H1 (cell line): ENCODE measurements around the gene CLN3. TPM values are rescaled to one million over a fixed set of nuclear protein-coding genes. Genes with fewer than 3 reads are reported as not detected.

Source experiments
- CTCF ChIA-PET: fragments of 300-600 bp; sonication (Branson Sonifier 250); formaldehyde crosslinking; loops from one replicate; lab custom pipeline; 2021; ENCODE audit not compliant: partially characterized antibody; lab: Charles Lee
- POLR2A ChIA-PET: fragments of 300-600 bp; sonication (Branson Sonifier 250); formaldehyde crosslinking; loops from one replicate; lab custom pipeline; 2021; ENCODE audit warnings: inconsistent platforms; ENCODE audit not compliant: partially characterized antibody; lab: Charles Lee
- DNase-seq, 2 experiments: peaks; one replicate each; pipeline versions ENCODE4 v3.0.0 to v3.0.0-alpha.2; 2010 to 2022; ENCODE audit warnings: low spot score in 2 of 2, low read depth in 1 of 2, mixed read lengths in 1 of 2
- FAIRE-seq: peaks from 2 replicates; lab custom pipeline; 2011; peaks lifted over from hg19 to GRCh38; lab: Jason Lieb, UNC
- H2AFZ ChIP-seq: 2 replicates; pipeline ENCODE4 v1.8.1; 2012; ENCODE audit warnings: low read length, inconsistent platforms
- H2AK5ac ChIP-seq: 2 replicates; pipeline ENCODE4 v1.6.1; 2013; ENCODE audit warnings: low read depth, low read length
- H2BK120ac ChIP-seq: replicated peaks from 2 replicates; pipeline ENCODE3; 2013; ENCODE audit warnings: low read depth, low read length, inconsistent platforms
- H2BK12ac ChIP-seq: 2 replicates; pipeline ENCODE4 v1.6.1; 2013; ENCODE audit warnings: low read depth, low read length
- H2BK15ac ChIP-seq: 2 replicates; pipeline ENCODE4 v1.6.1; 2013; ENCODE audit warnings: low read length
- H2BK20ac ChIP-seq: 2 replicates; pipeline ENCODE4 v1.6.1; 2013; ENCODE audit warnings: low read length
- H2BK5ac ChIP-seq: 2 replicates; pipeline ENCODE4 v1.6.1; 2013; ENCODE audit warnings: low read depth, low read length
- H3K14ac ChIP-seq: 2 replicates; pipeline ENCODE4 v1.6.1; 2013; ENCODE audit warnings: inconsistent platforms; ENCODE audit not compliant: insufficient read length
- H3K18ac ChIP-seq: 2 replicates; pipeline ENCODE4 v1.6.1; 2013; ENCODE audit warnings: low read length; ENCODE audit errors: extremely low read depth
- H3K23ac ChIP-seq: 2 replicates; pipeline ENCODE4 v1.6.1; 2013; ENCODE audit warnings: inconsistent platforms; ENCODE audit not compliant: insufficient read length
- H3K23me2 ChIP-seq: 2 replicates; pipeline ENCODE4 v1.6.1; 2013; ENCODE audit warnings: low read depth, low read length
- H3K27ac ChIP-seq: 2 replicates; pipeline ENCODE4 v1.6.1; 2011; ENCODE audit warnings: low read depth, low read length, inconsistent platforms
- H3K27me3 ChIP-seq, 4 experiments: replicated peaks in 1 of 4; 1 replicate in 1 of 4; 2 replicates in 3 of 4; pipeline versions ENCODE4 v1.6.1 to v1.8.1; 2011 to 2013; ENCODE audit warnings: low read length in 3 of 4, mild to moderate bottlenecking in 3 of 4, inconsistent platforms in 2 of 4, mixed read lengths in 2 of 4, moderate library complexity in 1 of 4; ENCODE audit not compliant: control insufficient read depth in 3 of 4, insufficient read depth in 3 of 4; ENCODE audit errors: extremely low read depth in 1 of 4
- H3K36me3 ChIP-seq, 4 experiments: 2 replicates each; pipeline versions ENCODE4 v1.6.1 to v1.8.1; 2011 to 2013; ENCODE audit warnings: mild to moderate bottlenecking in 4 of 4, low read length in 3 of 4, moderate library complexity in 2 of 4, control low read depth in 1 of 4, inconsistent platforms in 1 of 4; ENCODE audit not compliant: insufficient read depth in 4 of 4, control insufficient read depth in 2 of 4
- H3K4ac ChIP-seq: replicated peaks from 2 replicates; pipeline ENCODE3; 2013; ENCODE audit warnings: low read length, low read depth, mixed read lengths, inconsistent platforms; ENCODE audit not compliant: insufficient read length
- H3K4me1 ChIP-seq, 4 experiments: replicated peaks in 1 of 4; 1 replicate in 1 of 4; 2 replicates in 3 of 4; pipeline versions ENCODE4 v1.6.1 to v1.8.1; 2011 to 2013; ENCODE audit warnings: low read length in 3 of 4, inconsistent platforms in 2 of 4, mixed read lengths in 1 of 4; ENCODE audit not compliant: insufficient read depth in 4 of 4, control insufficient read depth in 3 of 4
- H3K4me2 ChIP-seq, 2 experiments: 2 replicates each; pipeline versions ENCODE4 v1.6.1 to v1.8.1; 2011 to 2013; ENCODE audit warnings: low read depth in 2 of 2, low read length in 2 of 2, control low read depth in 1 of 2, inconsistent platforms in 1 of 2, mild to moderate bottlenecking in 1 of 2; ENCODE audit not compliant: insufficient read depth in 1 of 2
- H3K4me3 ChIP-seq, 4 experiments: fragments of 200-600, 300-600 bp in 1 of 4; sonication (generic), shearing (Covaris generic), sonication (Bioruptor Twin) in 1 of 4; 2 replicates each; pipeline versions ENCODE4 v1.5.1 to v1.8.1; 2011 to 2016; ENCODE audit warnings: low read length in 4 of 4, low read depth in 3 of 4, control low read depth in 2 of 4, inconsistent platforms in 2 of 4, mild to moderate bottlenecking in 2 of 4, mixed read lengths in 1 of 4, moderate library complexity in 1 of 4; ENCODE audit not compliant: insufficient read depth in 2 of 4; ENCODE audit errors: extremely low read depth in 1 of 4
- H3K56ac ChIP-seq: replicated peaks from 2 replicates; pipeline ENCODE3; 2013; ENCODE audit warnings: low read depth, mild to moderate bottlenecking, mixed read lengths, low read length, inconsistent platforms; ENCODE audit not compliant: insufficient read length
- H3K79me1 ChIP-seq: 2 replicates; pipeline ENCODE4 v1.6.1; 2013; ENCODE audit warnings: low read depth, low read length, control low read depth
- H3K79me2 ChIP-seq, 2 experiments: 2 replicates each; pipeline versions ENCODE4 v1.6.1 to v1.8.1; 2012 to 2013; ENCODE audit warnings: low read length in 2 of 2, mild to moderate bottlenecking in 2 of 2, inconsistent platforms in 1 of 2; ENCODE audit not compliant: insufficient read depth in 2 of 2, control insufficient read depth in 1 of 2
- H3K9ac ChIP-seq, 4 experiments: replicated peaks in 1 of 4; 1 replicate in 1 of 4; 2 replicates in 3 of 4; pipeline versions ENCODE4 v1.6.1 to v1.8.1; 2011 to 2013; ENCODE audit warnings: low read depth in 3 of 4, low read length in 3 of 4, control low read depth in 2 of 4, mild to moderate bottlenecking in 2 of 4, moderate library complexity in 2 of 4, inconsistent platforms in 1 of 4; ENCODE audit errors: extremely low read depth in 1 of 4
- H3K9me3 ChIP-seq, 2 experiments: 2 replicates each; pipeline versions ENCODE4 v1.6.1 to v1.8.1; 2012 to 2013; ENCODE audit warnings: mild to moderate bottlenecking in 2 of 2, moderate library complexity in 2 of 2, control low read depth in 1 of 2, inconsistent platforms in 1 of 2, low read depth in 1 of 2, low read length in 1 of 2, mixed read lengths in 1 of 2; ENCODE audit not compliant: insufficient read depth in 2 of 2
- H4K20me1 ChIP-seq, 2 experiments: replicated peaks in 1 of 2; 2 replicates each; pipeline versions ENCODE3 to v1.8.1; 2011 to 2013; ENCODE audit warnings: inconsistent platforms in 2 of 2, low read length in 2 of 2, mild to moderate bottlenecking in 1 of 2; ENCODE audit not compliant: insufficient read depth in 2 of 2, control insufficient read depth in 1 of 2
- H4K5ac ChIP-seq: 2 replicates; pipeline ENCODE4 v1.6.1; 2013; ENCODE audit warnings: low read length, low read depth, mixed read lengths, inconsistent platforms; ENCODE audit not compliant: insufficient read length
- H4K8ac ChIP-seq: 2 replicates; pipeline ENCODE4 v1.8.0; 2013; ENCODE audit warnings: mild to moderate bottlenecking, moderate library complexity, low read length, inconsistent platforms; ENCODE audit not compliant: insufficient read depth; ENCODE audit errors: extremely low read depth
- H4K91ac ChIP-seq: replicated peaks from 2 replicates; pipeline ENCODE3; 2013; ENCODE audit warnings: low read length, mixed read lengths, inconsistent platforms; ENCODE audit not compliant: insufficient read length
- BRCA1 ChIP-seq: IDR thresholded peaks from 2 replicates; pipeline ENCODE4 v1.6.1; 2012; ENCODE audit warnings: low read depth, low read length, improper control_type of control experiment
- EGR1 ChIP-seq: IDR thresholded peaks from 2 replicates; pipeline ENCODE4 v1.6.1; 2011; ENCODE audit warnings: low read depth, low read length, borderline replicate concordance
- HDAC2 ChIP-seq, 2 experiments: fragments of 300-600 bp in 1 of 2; sonication (generic) in 1 of 2; IDR thresholded peaks; 2 replicates each; pipeline ENCODE4 v1.6.1; 2011 to 2012; ENCODE audit warnings: low read depth in 2 of 2, low read length in 2 of 2, mild to moderate bottlenecking in 2 of 2, moderate library complexity in 2 of 2, borderline replicate concordance in 1 of 2, inconsistent platforms in 1 of 2
- KDM5A ChIP-seq: fragments of 200-600 bp; IDR thresholded peaks from 2 replicates; pipeline ENCODE4 v1.7.1; 2012; ENCODE audit warnings: mild to moderate bottlenecking, low read length, inconsistent platforms, mixed read lengths
- POLR2A ChIP-seq, 2 experiments: IDR thresholded peaks; 1 replicate in 1 of 2; 2 replicates in 1 of 2; pipeline ENCODE4 v1.6.1; 2011; ENCODE audit warnings: low read depth in 2 of 2, low read length in 2 of 2, mild to moderate bottlenecking in 2 of 2; ENCODE audit errors: control extremely low read depth in 1 of 2
- POU5F1 ChIP-seq: IDR thresholded peaks from 2 replicates; pipeline ENCODE4 v1.6.1; 2011; ENCODE audit warnings: low read depth, mild to moderate bottlenecking, low read length, moderate library complexity
- SAP30 ChIP-seq: fragments of 300-600 bp; sonication (generic); IDR thresholded peaks from 2 replicates; pipeline ENCODE4 v1.7.1; 2012; ENCODE audit warnings: low read length, moderate library complexity, mild to moderate bottlenecking, inconsistent platforms; ENCODE audit not compliant: insufficient read depth, insufficient replicate concordance
- SP1 ChIP-seq: IDR thresholded peaks from 2 replicates; pipeline ENCODE4 v1.6.1; 2011; ENCODE audit warnings: low read depth, low read length
- TAF1 ChIP-seq: IDR thresholded peaks from 2 replicates; pipeline ENCODE4 v1.6.1; 2011; ENCODE audit warnings: mild to moderate bottlenecking, low read depth, low read length
- TCF12 ChIP-seq: IDR thresholded peaks from 2 replicates; pipeline ENCODE4 v1.6.1; 2011; ENCODE audit warnings: low read depth, mild to moderate bottlenecking, low read length
- WGBS, 2 experiments: shearing (Covaris generic) in 1 of 2; methylation state at CpG; one replicate each; pipeline versions ENCODE4 v1.1.6 to v1.1.7; 2013 to 2015; ENCODE audit warnings: low lambda C conversion rate in 2 of 2, mixed read lengths in 2 of 2, inconsistent platforms in 1 of 2, low coverage in 1 of 2, missing lambda C conversion rate in 1 of 2; ENCODE audit not compliant: insufficient replicate concordance in 2 of 2, insufficient coverage in 1 of 2, insufficient read length in 1 of 2; ENCODE audit errors: extremely low coverage in 1 of 2, missing lambda C conversion rate in 1 of 2; 5-methylcytosine and 5-hydroxymethylcytosine counted together
- long read RNA-seq, 2 experiments: library from RNA in 1 of 2; library from capped mRNA in 1 of 2; stranded (forward); transcript quantifications; one replicate each; pipeline ENCODE4 v2.0.0, GENCODE V29; 2021; ENCODE audit warnings: inconsistent platforms in 1 of 2
- polyA minus RNA-seq, 3 experiments: library from RNA; depleted of rRNA, polyadenylated mRNA; stranded (reverse); fragments of >200 nt; gene quantifications; 1 replicate in 2 of 3; 2 replicates in 1 of 3; pipeline ENCODE4 v1.2.3, GENCODE V29; 2011
- polyA plus RNA-seq, 7 experiments: library from polyadenylated mRNA; depleted of rRNA in 3 of 7; stranded (reverse) in 5 of 7; unstranded in 2 of 7; fragments of >200 nt in 5 of 7; fragments of 200-250 nt in 2 of 7; gene quantifications; 1 replicate in 5 of 7; 2 replicates in 1 of 7; 4 replicates in 1 of 7; pipeline versions ENCODE4 v1.2.1 to v1.2.3, GENCODE V29; 2011 to 2013; ENCODE audit warnings: missing spikeins in 2 of 7, mixed read lengths in 2 of 7
- total RNA-seq: library from RNA; stranded (reverse); fragmentation: NEBNext Ultra II Directional; extraction: Animal tissue kit (Norgen Biotek cat#: 25700); gene quantifications from 2 replicates; pipeline ENCODE4 v1.2.1, GENCODE V29; 2021

Gene CLN3
- total RNA-seq (22.9 and 24.3 TPM in 2 replicates), polyA plus RNA-seq (2011; rRNA removed) (44.3 and 44.5 TPM in 2 replicates), polyA minus RNA-seq (2011; rRNA and poly(A)+ RNA removed) (21.4 and 26.1 TPM in 2 replicates)
- 26.8 TPM for polyA plus RNA-seq (2011; cell fraction: cytosol; rRNA removed)
- 55.4 TPM for polyA plus RNA-seq (2011; cell fraction: nucleus; rRNA removed)
- 23.8 to 28.6 TPM (median 24.9 TPM) in 4 replicates for polyA plus RNA-seq (2012, experiment 1 of 2)
- 33.1 TPM for polyA plus RNA-seq (2012, experiment 2 of 2)
- polyA plus RNA-seq (2013, experiment 1 of 2) = 19.9 TPM
- polyA plus RNA-seq (2013, experiment 2 of 2) = 21.2 TPM
- polyA minus RNA-seq (2011; cell fraction: cytosol; rRNA and poly(A)+ RNA removed) = 14.0 TPM
- polyA minus RNA-seq (2011; cell fraction: nucleus; rRNA and poly(A)+ RNA removed) = 16.9 TPM
- long read RNA-seq, experiment 1, transcript CLN3-205 (15 exons, 1,876 nt) = major isoform, 9 of 21 reads
- long read RNA-seq, experiment 1, partial matches to known transcripts = 3 of 21 reads
- long read RNA-seq, experiment 1, other reads (novel, unspliced or antisense) = 1 of 21 reads
- long read RNA-seq, experiment 2, transcript CLN3-205 (15 exons, 1,876 nt) = major isoform, 18 of 33 reads
- long read RNA-seq, experiment 2, transcript CLN3-244 (16 exons, 3,832 nt) = minor isoform, 7 of 33 reads
- long read RNA-seq, experiment 2, partial matches to known transcripts = 0 of 33 reads
- long read RNA-seq, experiment 2, other reads (novel, unspliced or antisense) = 0 of 33 reads

DNA sequence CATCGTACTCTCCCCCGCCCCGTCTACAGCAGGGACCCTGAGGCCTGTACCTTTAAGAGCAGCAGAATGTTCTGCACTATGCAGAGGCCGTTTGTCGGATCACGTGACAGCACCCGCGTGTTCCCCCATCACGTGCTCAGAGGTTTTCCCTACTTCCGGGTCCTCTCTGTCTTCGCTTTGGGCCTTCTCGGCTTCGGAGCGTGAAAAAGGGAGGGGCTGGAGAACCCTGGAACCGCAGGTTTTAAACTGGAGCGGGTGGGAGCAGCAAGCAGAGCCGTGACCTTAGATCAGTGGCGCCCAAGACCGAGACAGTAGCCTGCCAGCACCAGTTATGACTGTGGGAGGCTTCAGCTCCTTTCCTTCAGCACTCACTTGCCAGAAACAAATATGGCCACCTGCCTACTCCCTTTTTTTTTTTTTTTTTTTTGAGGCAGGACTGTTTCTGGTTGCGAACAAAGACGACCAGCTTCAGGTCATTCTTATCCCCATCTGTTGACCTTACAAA lies at the start of gene CLN3:
Gene CLN3, minus strand, starts transcription at position 105 of the 505 bp plus-strand sequence. CDS start 315 bp downstream, outside the sequence.
- POLR2A ChIA-PET = interaction anchor here (0.6 to 2.0 kb wide), 4 partner anchors 11 to 1287 kb away, joined by 4 to 10 read pairs (median 6); partner anchors contain the start of gene SGF29
- Histone ChIP-seq H4K20me1 (no peaks in the 10 kb centered on the region), H3K23me2 (no peaks in the 10 kb centered on the region; the same call in 1 of the 2 replicates), H4K8ac (peak within 1 kb of the TSS; percentile 99), H3K36me3 (no peaks in the 10 kb centered on the region; a peak in 2 of 8 replicates), H3K14ac (no peak within 1 kb of the TSS), H3K79me1 (no peaks in the 10 kb centered on the region), H2AFZ (peak within 1 kb of the TSS; percentile 99), H4K91ac (peak within 1 kb of the TSS; percentile 31), H3K27ac (peak within 1 kb of the TSS; percentile 98), H2BK20ac (no peak within 1 kb of the TSS), H3K27me3 (peaks cover 0 to 2% (median 0%) of the 10 kb centered on the region in 4 experiments; a peak in 1 of 7 replicates), H3K9me3 (no peaks in the 10 kb centered on the region), H3K18ac (peak within 1 kb of the TSS; percentile 96), H3K4me1 (no peaks in the 10 kb centered on the region), H3K56ac (peak within 1 kb of the TSS; percentile 99), H2BK120ac (peak within 1 kb of the TSS; percentile 35), H3K4me3 (peak within 1 kb of the TSS; percentile 83 to 96 (median 92)), H2BK15ac (no peak within 1 kb of the TSS), H3K79me2 (no peaks in the 10 kb centered on the region), H4K5ac (peak within 1 kb of the TSS; percentile 79), H3K9ac (peak within 1 kb of the TSS; percentile 82 to 96 (median 93)), H2BK5ac (peak within 1 kb of the TSS; percentile 96), H2AK5ac (no peak within 1 kb of the TSS), H2BK12ac (peak within 1 kb of the TSS; percentile 88; the same call in 1 of the 2 replicates), H3K4me2 (peak within 1 kb of the TSS; percentile 71 to 73), H3K4ac (no peak within 1 kb of the TSS), H3K23ac (no peak within 1 kb of the TSS)
- CTCF ChIA-PET = interaction anchor here (0.6 to 0.7 kb wide), 3 partner anchors 39 to 248 kb away, joined by 3 read pairs; no protein-coding TSS in a partner anchor
- 1% methylated on average over 21 of the region's 21 CpGs; no CpG with 5 or more reads in 1 of the 2 experiments for WGBS, 2 experiments
- FAIRE-seq = peak; percentile 84
- DNase-seq = peak; percentile 77 to 88
- TF ChIP-seq EGR1 = no peak
- TF ChIP-seq TAF1 = peak; percentile 78
- no peak for TF ChIP-seq SP1
- peak; percentile 67; the same call in 1 of the 2 replicates for TF ChIP-seq KDM5A
- TF ChIP-seq HDAC2 (IDR thresholded peaks at IDR 0.05; ENCODE audit: borderline replicate concordance in 1 of 2, low read depth in 2 of 2, low read length in 2 of 2) = no peak
- no peak for TF ChIP-seq BRCA1
- no peak for TF ChIP-seq POU5F1
- TF ChIP-seq TCF12 = no peak
- TF ChIP-seq SAP30 = no peak
- no peak; a peak in 1 of 3 replicates for TF ChIP-seq POLR2A (IDR thresholded peaks at IDR 0.05; ENCODE audit: control extremely low read depth in 1 of 2, low read depth in 2 of 2, low read length in 2 of 2)
